Body of pancreas (tissue), 4 donors: ENCODE data around the gene CXADR.

ENCODE experiments used
- POLR2A ChIP-seq, 3 donors: fragments of 450-650 bp; IDR thresholded peaks; one replicate each; pipeline ENCODE4 v1.6.1; 2016; ENCODE audit warnings: antibody characterized with exemption in 3 of 3, mild to moderate bottlenecking in 2 of 3
- TF ChIP-seq, protein P1 (sequence below), 7 experiments: fragments of 450-650 bp in 4 of 7; fragments of 200-600 bp in 3 of 7; sonication (generic) in 3 of 7; IDR thresholded peaks; one replicate each; pipeline ENCODE4 v1.5.1; 2016 to 2019; ENCODE audit warnings: antibody characterized with exemption in 7 of 7

DNA sequence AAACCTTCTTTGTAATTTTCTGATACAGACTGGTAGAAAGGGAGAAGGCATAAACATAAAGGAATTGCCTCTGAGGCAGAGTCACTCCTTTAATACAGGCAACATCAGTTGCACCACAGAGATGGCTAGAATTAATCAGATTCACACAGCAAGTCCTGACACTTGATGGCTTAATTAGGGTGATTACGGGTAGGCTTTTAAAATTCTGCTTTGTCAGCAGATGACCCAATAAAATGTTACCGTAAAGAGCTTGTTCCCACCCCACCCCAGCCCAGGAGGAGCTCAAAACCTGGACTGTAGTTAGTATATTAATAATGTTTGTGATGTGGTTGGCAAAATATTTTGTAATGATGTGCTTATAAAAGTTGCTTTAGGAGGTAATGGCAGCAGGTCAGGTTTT is 109.2 kb downstream of the CXADR start:
- TF ChIP-seq, protein P1, sequence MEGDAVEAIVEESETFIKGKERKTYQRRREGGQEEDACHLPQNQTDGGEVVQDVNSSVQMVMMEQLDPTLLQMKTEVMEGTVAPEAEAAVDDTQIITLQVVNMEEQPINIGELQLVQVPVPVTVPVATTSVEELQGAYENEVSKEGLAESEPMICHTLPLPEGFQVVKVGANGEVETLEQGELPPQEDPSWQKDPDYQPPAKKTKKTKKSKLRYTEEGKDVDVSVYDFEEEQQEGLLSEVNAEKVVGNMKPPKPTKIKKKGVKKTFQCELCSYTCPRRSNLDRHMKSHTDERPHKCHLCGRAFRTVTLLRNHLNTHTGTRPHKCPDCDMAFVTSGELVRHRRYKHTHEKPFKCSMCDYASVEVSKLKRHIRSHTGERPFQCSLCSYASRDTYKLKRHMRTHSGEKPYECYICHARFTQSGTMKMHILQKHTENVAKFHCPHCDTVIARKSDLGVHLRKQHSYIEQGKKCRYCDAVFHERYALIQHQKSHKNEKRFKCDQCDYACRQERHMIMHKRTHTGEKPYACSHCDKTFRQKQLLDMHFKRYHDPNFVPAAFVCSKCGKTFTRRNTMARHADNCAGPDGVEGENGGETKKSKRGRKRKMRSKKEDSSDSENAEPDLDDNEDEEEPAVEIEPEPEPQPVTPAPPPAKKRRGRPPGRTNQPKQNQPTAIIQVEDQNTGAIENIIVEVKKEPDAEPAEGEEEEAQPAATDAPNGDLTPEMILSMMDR (IDR thresholded peaks at IDR 0.05): no peak
- TF ChIP-seq POLR2A (IDR thresholded peaks at IDR 0.05): no peak
